GM12892 (cell line): ENCODE data around the gene PACS2.

Source experiments
- POLR2A ChIP-seq: IDR thresholded peaks from 2 replicates; pipeline ENCODE4 v1.6.1; 2011; ENCODE audit warnings: low read depth, low read length, control low read depth
- TAF1 ChIP-seq: IDR thresholded peaks from 2 replicates; pipeline ENCODE4 v1.6.1; 2011; ENCODE audit warnings: low read depth, mild to moderate bottlenecking, control low read depth, low read length, borderline replicate concordance

DNA sequence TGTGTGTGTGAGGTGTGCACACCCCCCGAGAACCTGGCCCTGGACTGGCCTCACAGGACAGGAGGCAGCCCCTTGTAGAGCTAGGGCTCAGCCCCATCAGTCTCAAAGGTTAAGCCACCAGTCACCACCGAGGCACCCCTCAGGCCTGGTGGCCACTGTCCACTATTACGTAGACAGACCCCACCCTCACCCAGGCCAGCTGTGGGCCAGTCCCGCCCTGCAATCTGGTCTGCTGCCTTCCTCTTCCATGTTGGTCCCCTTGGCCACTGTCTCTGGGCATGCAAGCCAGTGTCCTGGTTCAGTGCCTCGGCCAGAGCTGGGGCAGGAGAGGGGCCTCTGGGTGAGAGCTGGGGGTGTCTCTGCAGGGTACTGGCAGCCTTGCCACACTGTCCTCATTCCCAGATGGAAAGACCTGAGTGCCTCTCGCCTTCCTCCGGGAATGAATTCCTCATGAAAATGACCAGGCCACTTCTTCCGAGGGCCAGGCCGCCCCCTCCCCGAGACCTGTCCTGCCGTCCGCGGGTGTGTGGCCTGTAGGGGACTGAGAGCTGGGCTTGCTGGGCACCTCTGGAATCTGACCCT lies 82.9 kb downstream of the PACS2 start:
- TF ChIP-seq POLR2A (no peak), TAF1 (no peak)
